Right lobe of liver (tissue), 4 donors: ENCODE measurements around the gene OXER1.

Experiments
- POLR2A ChIP-seq: fragments of 450-650 bp; IDR thresholded peaks from one replicate; pipeline ENCODE4 v1.6.1; 2017; ENCODE audit warnings: antibody characterized with exemption, mild to moderate bottlenecking
- TF ChIP-seq, protein P1 (sequence below), 4 donors: fragments of 200-600 bp in 3 of 4; fragments of 450-650 bp in 1 of 4; IDR thresholded peaks; one replicate each; pipeline versions ENCODE4 v1.5.1 to v1.8.0; 2016 to 2022; ENCODE audit warnings: antibody characterized with exemption in 4 of 4, mild to moderate bottlenecking in 2 of 4
- donor health status: DM: no; HTN: no; CAD: no.
- donor health status: DM: no; HTN: no; CAD: no.
- donor health status: DM: no; HTN: yes; CAD: no.

DNA sequence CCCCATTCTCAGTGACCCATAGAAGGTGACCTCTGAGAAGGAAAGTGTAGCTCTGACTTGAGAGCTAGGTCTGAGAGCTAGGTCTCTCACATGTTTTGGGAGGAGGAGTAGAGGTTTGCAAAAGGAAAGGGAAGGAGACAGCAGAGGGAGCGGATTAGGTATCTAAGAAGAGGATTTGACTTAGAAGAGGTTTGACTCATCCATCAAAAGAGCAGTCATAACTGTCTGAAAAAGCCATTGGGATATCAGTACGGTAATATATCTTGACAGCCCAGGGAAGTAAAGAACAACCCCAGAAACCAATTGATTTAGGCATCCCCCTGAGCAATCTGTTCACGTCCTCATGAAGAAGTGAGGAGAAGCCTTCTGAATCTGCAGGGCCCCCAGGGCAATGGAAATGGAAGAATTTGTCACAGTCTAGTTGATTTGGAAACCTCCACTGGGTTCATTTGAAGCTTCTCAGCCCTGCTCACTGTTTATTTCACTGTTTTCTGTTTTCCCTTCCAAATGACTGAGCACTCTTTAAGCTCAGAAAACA is 19.3 kb downstream of the OXER1 start:
- TF ChIP-seq, protein P1, sequence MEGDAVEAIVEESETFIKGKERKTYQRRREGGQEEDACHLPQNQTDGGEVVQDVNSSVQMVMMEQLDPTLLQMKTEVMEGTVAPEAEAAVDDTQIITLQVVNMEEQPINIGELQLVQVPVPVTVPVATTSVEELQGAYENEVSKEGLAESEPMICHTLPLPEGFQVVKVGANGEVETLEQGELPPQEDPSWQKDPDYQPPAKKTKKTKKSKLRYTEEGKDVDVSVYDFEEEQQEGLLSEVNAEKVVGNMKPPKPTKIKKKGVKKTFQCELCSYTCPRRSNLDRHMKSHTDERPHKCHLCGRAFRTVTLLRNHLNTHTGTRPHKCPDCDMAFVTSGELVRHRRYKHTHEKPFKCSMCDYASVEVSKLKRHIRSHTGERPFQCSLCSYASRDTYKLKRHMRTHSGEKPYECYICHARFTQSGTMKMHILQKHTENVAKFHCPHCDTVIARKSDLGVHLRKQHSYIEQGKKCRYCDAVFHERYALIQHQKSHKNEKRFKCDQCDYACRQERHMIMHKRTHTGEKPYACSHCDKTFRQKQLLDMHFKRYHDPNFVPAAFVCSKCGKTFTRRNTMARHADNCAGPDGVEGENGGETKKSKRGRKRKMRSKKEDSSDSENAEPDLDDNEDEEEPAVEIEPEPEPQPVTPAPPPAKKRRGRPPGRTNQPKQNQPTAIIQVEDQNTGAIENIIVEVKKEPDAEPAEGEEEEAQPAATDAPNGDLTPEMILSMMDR (IDR thresholded peaks at IDR 0.05): no peak
- no peak for TF ChIP-seq POLR2A
